HG02884 (cell line): Measurements from ENCODE around the gene STON2.
A peak's percentile ranks its signal among the peaks of the same experiment; 100 is the strongest.

Source experiments
- ATAC-seq: cut with Tn5 transposase; IDR thresholded peaks from one replicate; pipeline ENCODE4 v1.9.1; 2021; ENCODE audit warnings: mild to moderate bottlenecking, moderate library complexity; ENCODE audit not compliant: unreplicated experiment

STON2 gene

GRCh38 chr14:81309511-81309910 is 90.6 kb downstream of the STON2 start:
- no peak for ATAC-seq

- ATAC-seq = no peak
Measured at GRCh38 chr14:81305743-81306142, 94.4 kb downstream of the STON2 start.

GRCh38 chr14:81305065-81305464 is 95.1 kb downstream of the STON2 start:
- no peak for ATAC-seq

- ATAC-seq = peak; percentile 79
Measured at GRCh38 chr14:81303258-81303935, 96.7 kb downstream of the STON2 start.

GRCh38 chr14:81302638-81303037 is 97.5 kb downstream of the STON2 start:
- ATAC-seq = no peak

- ATAC-seq = no peak
Measured at GRCh38 chr14:81301813-81302212, 98.3 kb downstream of the STON2 start.

- no peak for ATAC-seq
Measured at GRCh38 chr14:81301371-81301770, 98.8 kb downstream of the STON2 start.

- no peak for ATAC-seq
Measured at GRCh38 chr14:81298911-81299310, 101.2 kb downstream of the STON2 start.

GRCh38 chr14:81298122-81298521 is 102.0 kb downstream of the STON2 start:
- ATAC-seq = no peak

GRCh38 chr14:81295958-81296923 is 103.9 kb downstream of the STON2 start:
- ATAC-seq = no peak

- ATAC-seq = no peak
Measured at GRCh38 chr14:81289516-81289915, 110.6 kb downstream of the STON2 start.

- ATAC-seq = no peak
Measured at GRCh38 chr14:81286574-81287370, 113.4 kb downstream of the STON2 start.

- ATAC-seq = no peak
Measured at GRCh38 chr14:81285245-81285644, 114.9 kb downstream of the STON2 start.

- no peak for ATAC-seq
Measured at GRCh38 chr14:81281332-81281731, 118.8 kb downstream of the STON2 start.

- no peak for ATAC-seq
Measured at GRCh38 chr14:81280136-81280791, 119.9 kb downstream of the STON2 start.

- no peak for ATAC-seq
Measured at GRCh38 chr14:81277096-81277495, 123.0 kb downstream of the STON2 start.

GRCh38 chr14:81276073-81277069 is 123.8 kb downstream of the STON2 start:
- peak; percentile 51 for ATAC-seq

GRCh38 chr14:81275305-81276072 is 124.6 kb downstream of the STON2 start:
- ATAC-seq = no peak
